Adrenal gland (tissue), 12 donors: ENCODE results near the gene INVS. TPM values are rescaled to one million over a fixed set of nuclear protein-coding genes. Genes with fewer than 3 reads are reported as not detected.

Source experiments
- DNase-seq, 7 donors: peaks; one replicate each; pipeline ENCODE4 v3.0.0-alpha.2; 2019 to 2020
- H3K27ac ChIP-seq, 5 donors: fragments of 200-600 bp; sonication (generic) in 4 of 5; 1 replicate in 3 of 5; 2 replicates in 2 of 5; pipeline versions ENCODE4 v1.5.1 to v1.8.0; 2016 to 2020; ENCODE audit warnings: mild to moderate bottlenecking in 1 of 5
- H3K27me3 ChIP-seq: fragments of 200-600 bp; 2 replicates; pipeline ENCODE4 v1.8.0; 2021
- H3K36me3 ChIP-seq, 2 donors: fragments of 200-600 bp; replicated peaks in 1 of 2; 1 replicate in 1 of 2; 2 replicates in 1 of 2; pipeline versions ENCODE4 v1.5.1 to v1.8.0; 2018 to 2022
- H3K4me1 ChIP-seq, 2 donors: fragments of 200-600 bp; replicated peaks in 1 of 2; 1 replicate in 1 of 2; 2 replicates in 1 of 2; pipeline versions ENCODE4 v1.5.1 to v1.8.0; 2018 to 2021
- H3K4me3 ChIP-seq, 4 donors: fragments of 200-600 bp; sonication (generic) in 3 of 4; one replicate each; pipeline ENCODE4 v1.5.1; 2016 to 2018
- H3K9me3 ChIP-seq, 3 donors: fragments of 200-600 bp; sonication (generic) in 1 of 3; replicated peaks in 1 of 3; 1 replicate in 2 of 3; 2 replicates in 1 of 3; pipeline versions ENCODE4 v1.5.1 to v1.8.0; 2016 to 2021
- CTCF ChIP-seq, 6 experiments: fragments of 450-650 bp in 4 of 6; fragments of 200-600 bp in 2 of 6; sonication (generic) in 1 of 6; IDR thresholded peaks; 1 replicate in 5 of 6; 2 replicates in 1 of 6; pipeline versions ENCODE4 v1.5.1 to v1.8.0; 2016 to 2021; ENCODE audit warnings: antibody characterized with exemption in 6 of 6, mild to moderate bottlenecking in 2 of 6, moderate library complexity in 1 of 6
- POLR2A ChIP-seq, 2 donors: fragments of 450-650 bp; IDR thresholded peaks; one replicate each; pipeline ENCODE4 v1.6.1; 2017; ENCODE audit warnings: antibody characterized with exemption in 2 of 2, mild to moderate bottlenecking in 2 of 2, moderate library complexity in 1 of 2
- WGBS, 4 donors: extraction: QIAGEN DNeasy Blood & Tissue Kit in 2 of 4; methylation state at CpG; one replicate each; pipeline versions ENCODE4 v1.1.5 to v1.1.7; 2013 to 2017; 5-methylcytosine and 5-hydroxymethylcytosine counted together
- intact Hi-C, 2 donors: fragments of 100-400 bp; cut with DNase I; formaldehyde crosslinking; loops; one replicate each; pipeline versions ENCODE4 v1.14.1 to v1.15.0; 2022 to 2023
- polyA plus RNA-seq, 3 donors: library from polyadenylated mRNA; stranded (reverse); fragments of 200-250 nt in 2 of 3; fragments of 350-450 nt in 1 of 3; fragmentation: Illumina TruSeq in 1 of 3; extraction: RNeasy Lipid Tissue Mini Kit (QIAGEN cat#74804) in 1 of 3; gene quantifications; one replicate each; pipeline ENCODE4 v1.2.3, GENCODE V29; 2013 to 2014
- total RNA-seq, 9 donors: library from RNA; depleted of rRNA in 4 of 9; stranded (reverse); fragments of >200 nt in 4 of 9; fragments of 120-200 nt in 1 of 9; fragmentation: NEBNext Ultra II Directional in 1 of 9; extraction: Animal tissue kit (Norgen Biotek cat#: 25700) in 1 of 9; gene quantifications; one replicate each; pipeline versions ENCODE4 v1.1.0 to v1.2.4, GENCODE V29; 2013 to 2023
- donor health status: healthy with polysubstance abuse.
- donor health status: Bipolar disorder and iron deficiency.
- donor health status: DM: yes; HTN: yes; CAD: no.
- donor health status: DM: no; HTN: no; CAD: no.
- donor health status: DM: no; HTN: no; CAD: no.
- donor health status: DM: yes; HTN: yes; CAD: no.

The INVS gene
- total and polyA plus RNA-seq, 12 donors: 6.4 to 47.7 (median 24.4) TPM

GRCh38 chr9:100098046-100098886 is 777 bp upstream of the INVS start:
- DNase-seq: peak; percentile 38 to 80 (median 65)
- peaks cover 12 to 29% of the 10 kb centered on the region in 2 donors for H3K4me1 ChIP-seq
- TF ChIP-seq CTCF (IDR thresholded peaks at IDR 0.05) (peak in 2 of 6 experiments; percentile 18 to 23), POLR2A (IDR thresholded peaks at IDR 0.05) (no peak)
- peak overlapping the region; percentile 89 to 97 (median 92) for H3K27ac ChIP-seq
- H3K9me3 ChIP-seq: no peaks in the 10 kb centered on the region
- intact Hi-C loops: no loop called here
- H3K27me3 ChIP-seq: no peaks in the 10 kb centered on the region
- WGBS, 4 donors: 1 to 2% (median 1%) methylated on average over 27 to 37 of the region's 37 CpGs
- no peaks in the 10 kb centered on the region for H3K36me3 ChIP-seq
- peak overlapping the region; percentile 74 to 88 (median 82) for H3K4me3 ChIP-seq

GRCh38 chr9:100099722-100100042 is 639 bp downstream of the INVS start:
- peaks cover 12 to 29% of the 10 kb centered on the region in 2 donors for H3K4me1 ChIP-seq
- H3K27ac ChIP-seq: peak overlapping the region; percentile 54 to 97 (median 90)
- WGBS, 4 donors: 2 to 9% (median 5%) methylated on average over 9 to 10 of the region's 10 CpGs
- peaks cover 0 to 10% of the 10 kb centered on the region in 2 donors for H3K36me3 ChIP-seq
- H3K4me3 ChIP-seq: peak overlapping the region in 3 of 4 donors; percentile 74 to 88 (median 81)
- H3K27me3 ChIP-seq: no peaks in the 10 kb centered on the region
- peak in 5 of 7 donors; percentile 32 to 69 (median 37) for DNase-seq
- TF ChIP-seq CTCF (IDR thresholded peaks at IDR 0.05): no peak
- no peak for TF ChIP-seq POLR2A (IDR thresholded peaks at IDR 0.05)
- no peaks in the 10 kb centered on the region for H3K9me3 ChIP-seq
- intact Hi-C loops: no loop called here

GRCh38 chr9:100100146-100100667 is 1.2 kb downstream of the INVS start:
- Histone ChIP-seq H3K27me3 (no peaks in the 10 kb centered on the region), H3K4me1 (peaks cover 12 to 29% of the 10 kb centered on the region in 2 donors), H3K9me3 (no peaks in the 10 kb centered on the region), H3K36me3 (peaks cover 0 to 15% of the 10 kb centered on the region in 2 donors), H3K27ac (peak overlapping the region in 4 of 5 donors; percentile 89 to 97 (median 92)), H3K4me3 (peak overlapping the region in 2 of 4 donors; percentile 74 to 88)
- no peak for TF ChIP-seq POLR2A (IDR thresholded peaks at IDR 0.05)
- TF ChIP-seq CTCF (IDR thresholded peaks at IDR 0.05): no peak
- intact Hi-C loops: no loop called here
- DNase-seq: no peak
- WGBS, 4 donors: 75 to 83% (median 81%) methylated on average over 2 of the region's 2 CpGs

GRCh38 chr9:100101608-100102007 is 2.6 kb downstream of the INVS start:
- Histone ChIP-seq H3K4me3 (no peak overlapping the region), H3K27me3 (no peaks in the 10 kb centered on the region), H3K36me3 (peaks cover 0 to 28% of the 10 kb centered on the region in 2 donors), H3K9me3 (no peaks in the 10 kb centered on the region), H3K27ac (no peak overlapping the region), H3K4me1 (peaks cover 12 to 21% of the 10 kb centered on the region in 2 donors)
- WGBS, 4 donors: 90 to 93% (median 91%) methylated on average over 6 of the region's 6 CpGs
- no peak for TF ChIP-seq CTCF (IDR thresholded peaks at IDR 0.05)
- no peak for TF ChIP-seq POLR2A (IDR thresholded peaks at IDR 0.05)
- intact Hi-C loops: no loop called here
- no peak for DNase-seq
